ENCODE results near the gene PLPP3. TPM values are rescaled to one million over a fixed set of nuclear protein-coding genes. Genes with fewer than 3 reads are reported as not detected.

The PLPP3 gene
- total RNA-seq, 1 experiment from 2014 or later = 8.2 TPM

- Histone ChIP-seq H3K27ac (ENCODE audit: low read length) (no peak overlapping the region), H3K9me3 (ENCODE audit: control insufficient read depth, insufficient read depth, low read depth, low read length) (no peaks in the 10 kb centered on the region), H3K27me3 (ENCODE audit: control insufficient read depth, insufficient read depth, low read length) (no peaks in the 10 kb centered on the region), H3K4me1 (ENCODE audit: control insufficient read depth, insufficient read depth, low read length) (no peaks in the 10 kb centered on the region), H3K4me3 (ENCODE audit: low read depth in 2 of 2, low read length in 2 of 2) (no peak overlapping the region), H3K36me3 (ENCODE audit: control insufficient read depth, insufficient read depth, low read length) (no peaks in the 10 kb centered on the region)
- DNase-seq (ENCODE audit: low read depth, low spot score) = no peak
- CTCF ChIA-PET = no interaction called here
- POLR2A ChIA-PET = no interaction called here
- TF ChIP-seq SIN3A (IDR thresholded peaks at IDR 0.05; ENCODE audit: borderline replicate concordance, insufficient read depth, low read depth, low read length) (no peak), TCF7L2 (IDR thresholded peaks at IDR 0.05; ENCODE audit: low read depth, low read length) (no peak), REST (IDR thresholded peaks at IDR 0.05; ENCODE audit: insufficient read depth in 1 of 2, low read depth in 2 of 2, low read length in 1 of 2) (no peak), POLR2AphosphoS5 (IDR thresholded peaks at IDR 0.05; ENCODE audit: low read depth, low read length) (no peak), CTCF (IDR thresholded peaks at IDR 0.05) (no peak)
- intact Hi-C loops (cut with micrococcal nuclease; ENCODE audit: unreplicated experiment) (no loop called here), in situ Hi-C loops (cut with HindIII; ENCODE audit: low pct_unique_long_range_greater_than_20kb, low sequenced_read_pairs) (no loop called here)
- ATAC-seq = no peak
- BruUV-seq (replicated peaks) = no TSS peak
Measured at GRCh38 chr1:56457756-56458375, 121.5 kb downstream of the PLPP3 start.

GRCh38 chr1:56456435-56457101 is 122.8 kb downstream of the PLPP3 start:
- Histone ChIP-seq H3K4me3 (ENCODE audit: low read depth in 2 of 2, low read length in 2 of 2) (no peak overlapping the region), H3K4me1 (ENCODE audit: control insufficient read depth, insufficient read depth, low read length) (no peaks in the 10 kb centered on the region), H3K9me3 (ENCODE audit: control insufficient read depth, insufficient read depth, low read depth, low read length) (no peaks in the 10 kb centered on the region), H3K27ac (ENCODE audit: low read length) (no peak overlapping the region), H3K27me3 (ENCODE audit: control insufficient read depth, insufficient read depth, low read length) (no peaks in the 10 kb centered on the region), H3K36me3 (ENCODE audit: control insufficient read depth, insufficient read depth, low read length) (no peaks in the 10 kb centered on the region)
- DNase-seq (ENCODE audit: low read depth, low spot score) (no peak), ATAC-seq (no peak)
- in situ Hi-C loops (cut with HindIII; ENCODE audit: low pct_unique_long_range_greater_than_20kb, low sequenced_read_pairs) = no loop called here
- TF ChIP-seq CTCF (IDR thresholded peaks at IDR 0.05) (no peak), POLR2AphosphoS5 (IDR thresholded peaks at IDR 0.05; ENCODE audit: low read depth, low read length) (no peak), TCF7L2 (IDR thresholded peaks at IDR 0.05; ENCODE audit: low read depth, low read length) (no peak), SIN3A (IDR thresholded peaks at IDR 0.05; ENCODE audit: borderline replicate concordance, insufficient read depth, low read depth, low read length) (no peak), REST (IDR thresholded peaks at IDR 0.05; ENCODE audit: insufficient read depth in 1 of 2, low read depth in 2 of 2, low read length in 1 of 2) (no peak)
- POLR2A ChIA-PET = no interaction called here
- BruUV-seq (replicated peaks) = no TSS peak
- intact Hi-C loops (cut with micrococcal nuclease; ENCODE audit: unreplicated experiment) = no loop called here
- CTCF ChIA-PET = interaction anchor here (0.5 to 0.6 kb wide), 2 partner anchors 100 to 1172 kb away, joined by 6 read pairs; no protein-coding TSS in a partner anchor
